Measurements from ENCODE around the gene INO80B.
"Not testable (repeated sequence)": the region's sequence is repeated elsewhere in the genome, so short reads cannot be mapped to it uniquely, and the experiment has no call there.

INO80B gene

GRCh38 chr2:74481961-74482800 is 27.3 kb downstream of the INO80B start:
- DNase-seq (ENCODE audit: low read depth): peak; percentile 27

- peak; percentile 90 for DNase-seq (ENCODE audit: low read depth)
Observed at GRCh38 chr2:74482801-74483674, 28.2 kb downstream of the INO80B start, which contains the start of the genes CCDC142 and TTC31. Gene CCDC142, minus strand, starts transcription at chr2:74482998. Its CDS starts 161 bp downstream, at chr2:74482837. Gene TTC31, plus strand, starts transcription at chr2:74483081. Its CDS starts 15 bp downstream, at chr2:74483096.

GRCh38 chr2:74483675-74484164 is 28.8 kb downstream of the INO80B start:
- not testable (repeated sequence) for DNase-seq (ENCODE audit: low read depth)

- no peak for DNase-seq (ENCODE audit: low read depth)
Observed at GRCh38 chr2:74486141-74486540, 31.3 kb downstream of the INO80B start.

- DNase-seq (ENCODE audit: low read depth): no peak
Observed at GRCh38 chr2:74488643-74489481, 34.0 kb downstream of the INO80B start.

GRCh38 chr2:74489906-74490305 is 35.0 kb downstream of the INO80B start:
- DNase-seq (ENCODE audit: low read depth): no peak

GRCh38 chr2:74491648-74492544 is 37.0 kb downstream of the INO80B start:
- DNase-seq (ENCODE audit: low read depth): no peak

- DNase-seq (ENCODE audit: low read depth): no peak
Observed at GRCh38 chr2:74493546-74493945, 38.7 kb downstream of the INO80B start.

GRCh38 chr2:74495440-74495839 is 40.6 kb downstream of the INO80B start:
- no peak for DNase-seq (ENCODE audit: low read depth)

GRCh38 chr2:74496997-74497776 is 42.3 kb downstream of the INO80B start:
- no peak for DNase-seq (ENCODE audit: low read depth)

- DNase-seq (ENCODE audit: low read depth): no peak
Observed at GRCh38 chr2:74497777-74498499, 43.1 kb downstream of the INO80B start.

- DNase-seq (ENCODE audit: low read depth): no peak
Observed at GRCh38 chr2:74498500-74499266, 43.8 kb downstream of the INO80B start.

- DNase-seq (ENCODE audit: low read depth): no peak
Observed at GRCh38 chr2:74499267-74499939, 44.5 kb downstream of the INO80B start, which contains the start of gene LBX2. Gene LBX2, minus strand, starts transcription at chr2:74499603. Its CDS starts 66 bp downstream, at chr2:74499537.

GRCh38 chr2:74499940-74500577 is 45.2 kb downstream of the INO80B start:
- no peak for DNase-seq (ENCODE audit: low read depth)

- no peak for DNase-seq (ENCODE audit: low read depth)
Observed at GRCh38 chr2:74500578-74500946, 45.7 kb downstream of the INO80B start.

- no peak for DNase-seq (ENCODE audit: low read depth)
Observed at GRCh38 chr2:74501335-74502071, 46.6 kb downstream of the INO80B start.
